Stimulated activated CD8-positive, alpha-beta memory T cell treated with anti-CD3 and anti-CD28 coated beads, Interleukin-7, amount 100 ng/mL, for 4 hours (primary cell): ENCODE data around the gene IFITM2.
"Not testable (repeated sequence)": the region's sequence is repeated elsewhere in the genome, so short reads cannot be mapped to it uniquely, and the experiment has no call there.

Experiments
- DNase-seq, 2 donors: peaks; one replicate each; pipeline ENCODE4 v3.0.0-alpha.2; 2020; ENCODE audit warnings: low read depth in 2 of 2

Gene IFITM2

DNA sequence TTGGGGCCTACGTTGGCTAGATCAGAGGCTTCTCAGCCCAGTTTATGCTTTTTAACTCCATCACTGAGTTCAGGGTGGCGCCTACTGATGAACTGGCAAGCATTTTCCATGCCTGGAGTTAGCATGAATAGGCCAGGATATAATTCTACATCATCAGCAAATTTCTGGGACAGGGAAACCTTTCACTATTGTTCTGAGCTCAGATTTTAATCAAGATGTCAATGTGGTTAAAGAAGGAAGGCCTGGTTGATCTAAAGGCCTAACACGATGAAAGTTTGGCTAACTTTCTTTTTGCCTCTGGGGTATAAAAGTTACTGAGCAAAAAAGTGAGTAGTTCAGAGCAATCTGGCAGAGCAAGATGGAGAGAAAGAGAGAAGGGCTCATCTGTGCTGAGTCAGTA lies 34.7 kb downstream of the IFITM2 start:
- no peak for DNase-seq

DNA sequence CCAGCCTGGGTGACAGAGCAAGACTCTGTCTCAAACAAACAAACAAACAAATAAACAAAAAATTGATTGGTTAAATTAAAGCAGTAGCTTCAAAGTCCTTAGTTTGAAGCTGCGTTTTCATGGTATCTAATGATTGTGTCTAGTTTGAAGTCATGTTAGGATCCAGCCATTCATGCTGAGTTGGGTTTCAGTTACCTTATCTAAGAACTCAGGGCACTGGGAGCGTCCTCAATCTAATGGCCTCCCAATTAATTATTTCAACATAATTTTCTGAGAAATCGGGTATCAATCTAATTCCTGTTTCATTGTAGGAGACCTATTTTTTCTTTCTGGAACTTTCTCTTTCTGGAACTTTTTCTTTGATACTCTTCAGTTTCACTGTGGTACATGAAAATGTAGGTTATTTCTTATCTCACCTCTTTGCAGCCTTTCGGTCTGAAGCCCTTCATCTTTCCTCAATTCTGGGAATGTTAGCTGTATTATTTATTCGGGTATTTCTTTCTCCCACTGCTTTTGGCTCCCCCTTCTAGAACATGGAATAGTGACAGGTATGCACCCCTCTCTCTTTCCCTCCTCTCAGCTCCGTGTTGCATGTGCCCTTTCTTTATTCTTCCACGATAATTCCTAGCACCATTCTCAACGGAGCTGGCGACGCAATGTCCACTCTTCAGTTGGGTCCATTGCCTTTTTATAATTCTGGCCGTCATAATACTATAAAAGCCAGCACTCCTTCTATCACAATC lies 37.4 kb downstream of the IFITM2 start:
- no peak for DNase-seq

DNA sequence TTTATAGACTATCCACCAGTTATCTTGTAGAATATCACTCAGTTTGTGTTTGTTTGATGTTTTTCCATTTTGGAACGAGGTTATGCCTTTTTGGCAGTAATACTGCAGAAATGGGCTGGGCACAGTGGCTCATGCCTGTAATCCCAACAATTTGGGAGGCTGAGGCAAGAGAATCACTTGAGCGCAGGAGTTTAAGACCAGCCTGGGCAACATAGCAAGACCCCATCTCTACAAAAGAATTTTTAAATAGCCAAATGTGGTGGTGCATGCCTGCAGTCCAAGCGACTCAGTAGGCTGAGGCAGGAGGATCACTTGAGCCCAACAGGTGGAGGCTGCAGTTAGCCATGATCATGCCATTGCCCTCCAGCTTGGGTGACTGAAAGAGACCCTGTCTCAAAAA lies 38.9 kb downstream of the IFITM2 start:
- no peak for DNase-seq

DNA sequence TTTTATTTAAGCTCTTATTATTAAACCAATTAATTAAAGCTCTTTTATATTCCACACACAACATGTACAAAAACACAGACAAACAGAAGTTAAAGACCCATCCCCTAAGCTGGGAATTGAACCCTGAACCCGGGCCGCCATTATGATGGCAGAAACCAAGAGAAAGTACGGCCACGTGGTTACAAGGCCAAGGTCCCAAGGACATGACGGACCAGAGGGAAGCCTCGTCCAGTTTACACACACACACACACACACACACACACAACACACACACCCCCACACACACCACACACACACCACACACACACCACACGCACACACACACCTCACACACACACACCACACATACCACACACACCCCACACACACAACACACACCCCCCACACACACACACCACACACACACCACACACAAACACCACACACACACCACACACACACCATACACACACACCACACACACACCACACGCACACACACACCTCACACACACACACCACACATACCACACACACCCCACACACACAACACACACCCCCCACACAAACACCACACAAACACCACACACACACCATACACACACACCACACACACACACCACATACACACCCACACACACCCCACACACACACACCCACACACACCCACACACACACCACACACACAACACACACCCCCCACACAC lies 41.8 kb downstream of the IFITM2 start:
- DNase-seq, result not testable (repeated sequence)

DNA sequence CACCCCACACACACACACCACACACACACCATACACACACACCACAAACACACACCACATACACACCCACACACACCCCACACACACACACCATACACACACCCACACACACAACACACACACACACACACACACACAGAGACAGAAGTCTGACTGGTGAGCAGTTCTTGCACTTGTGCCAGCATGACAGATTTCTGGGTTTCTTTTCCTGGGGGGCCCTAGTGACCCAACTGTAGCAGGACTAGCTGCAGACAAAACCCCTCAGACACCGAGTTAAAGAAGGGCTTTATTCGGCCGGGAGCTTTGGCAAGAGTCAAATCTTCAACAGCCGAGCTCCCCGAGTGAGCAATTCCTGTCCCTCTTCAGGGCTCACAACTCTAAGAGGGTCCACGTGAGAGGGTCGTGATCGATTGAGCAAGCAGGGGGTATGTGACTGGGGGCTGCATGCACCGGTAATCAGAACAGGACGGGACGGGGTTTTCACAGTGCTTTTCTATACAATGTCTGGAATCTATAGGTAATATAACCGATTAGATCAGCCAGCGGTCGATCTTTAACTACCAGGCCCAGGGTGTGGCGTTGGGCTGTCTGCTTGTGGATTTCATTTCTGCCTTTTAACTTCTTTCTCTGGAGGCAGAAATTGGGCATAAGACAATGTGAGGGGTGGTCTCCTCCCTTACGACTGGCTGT lies 42.6 kb downstream of the IFITM2 start:
- DNase-seq, result not testable (repeated sequence)

DNA sequence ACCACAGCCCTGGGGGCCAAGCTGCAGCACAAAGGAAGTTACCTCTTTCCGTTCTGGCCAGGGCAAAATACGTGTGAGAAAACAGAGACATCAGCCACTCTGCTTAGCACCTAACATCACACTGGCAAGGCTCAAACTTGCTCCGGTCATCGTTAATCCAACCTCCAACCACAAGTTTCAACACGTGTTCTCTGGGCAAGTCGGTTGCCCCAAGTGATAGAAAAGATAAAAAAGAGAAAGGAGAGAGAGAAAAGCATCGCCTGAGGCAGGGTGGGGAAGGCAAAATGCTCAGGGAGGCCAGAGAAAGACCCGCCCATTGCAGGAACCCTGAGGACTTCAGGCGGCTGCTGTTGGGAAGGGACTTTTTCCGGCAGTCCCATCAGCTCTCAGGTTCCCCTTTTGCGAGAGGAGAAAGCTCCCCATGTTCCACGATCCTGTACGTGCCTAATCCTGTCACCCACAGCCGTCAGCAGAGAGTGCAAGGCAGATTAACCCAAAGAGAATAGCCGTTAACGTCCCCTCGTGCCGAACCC lies 43.2 kb downstream of the IFITM2 start:
- DNase-seq, result no peak

DNA sequence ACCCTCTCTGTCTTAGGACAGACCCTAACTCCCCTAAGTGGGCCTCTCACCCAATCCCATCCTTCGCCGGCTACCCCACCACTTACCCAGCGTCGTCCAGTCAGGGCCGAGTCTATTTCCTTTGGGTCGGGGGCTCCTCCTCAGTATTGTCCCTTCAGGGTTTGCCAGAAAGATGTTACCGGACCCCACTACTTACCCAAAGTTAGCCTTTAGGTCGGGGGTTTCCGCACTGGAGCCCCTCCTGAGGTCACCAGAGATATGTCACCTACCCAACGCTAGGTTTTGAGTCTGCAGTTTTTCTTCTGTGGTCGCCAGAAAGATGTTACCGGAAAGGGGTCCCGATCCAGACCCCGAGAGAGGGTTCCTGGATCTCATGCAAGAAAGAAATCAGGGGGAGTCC lies 43.8 kb downstream of the IFITM2 start:
- DNase-seq, result no peak

DNA sequence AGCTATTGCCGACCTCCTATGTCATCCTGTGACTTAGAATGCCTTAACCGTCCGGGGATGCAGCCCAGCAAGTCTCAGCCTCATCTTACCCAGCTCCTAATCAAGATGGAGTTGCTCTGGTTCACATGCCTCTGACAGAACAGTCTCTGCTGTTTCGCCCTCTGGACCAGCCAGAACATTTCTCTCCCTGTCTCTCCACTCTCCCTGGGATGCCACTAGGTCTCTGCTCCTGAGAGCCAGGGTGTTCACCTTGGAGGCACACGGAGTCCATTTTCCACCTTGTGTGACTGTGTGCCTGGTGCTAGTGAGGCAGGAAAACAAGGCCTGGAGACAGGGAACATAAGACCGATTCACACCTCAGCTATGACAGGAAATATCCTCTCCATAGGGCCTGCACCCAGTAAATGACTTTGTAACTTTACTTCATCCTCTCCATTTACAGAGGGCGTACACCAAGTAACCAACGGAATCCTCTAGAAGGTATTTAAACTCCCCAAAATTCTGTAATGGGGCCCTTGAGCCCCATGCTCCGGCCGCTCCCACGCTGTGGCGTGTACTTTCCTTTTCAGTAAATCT lies 44.9 kb downstream of the IFITM2 start:
- no peak for DNase-seq

DNA sequence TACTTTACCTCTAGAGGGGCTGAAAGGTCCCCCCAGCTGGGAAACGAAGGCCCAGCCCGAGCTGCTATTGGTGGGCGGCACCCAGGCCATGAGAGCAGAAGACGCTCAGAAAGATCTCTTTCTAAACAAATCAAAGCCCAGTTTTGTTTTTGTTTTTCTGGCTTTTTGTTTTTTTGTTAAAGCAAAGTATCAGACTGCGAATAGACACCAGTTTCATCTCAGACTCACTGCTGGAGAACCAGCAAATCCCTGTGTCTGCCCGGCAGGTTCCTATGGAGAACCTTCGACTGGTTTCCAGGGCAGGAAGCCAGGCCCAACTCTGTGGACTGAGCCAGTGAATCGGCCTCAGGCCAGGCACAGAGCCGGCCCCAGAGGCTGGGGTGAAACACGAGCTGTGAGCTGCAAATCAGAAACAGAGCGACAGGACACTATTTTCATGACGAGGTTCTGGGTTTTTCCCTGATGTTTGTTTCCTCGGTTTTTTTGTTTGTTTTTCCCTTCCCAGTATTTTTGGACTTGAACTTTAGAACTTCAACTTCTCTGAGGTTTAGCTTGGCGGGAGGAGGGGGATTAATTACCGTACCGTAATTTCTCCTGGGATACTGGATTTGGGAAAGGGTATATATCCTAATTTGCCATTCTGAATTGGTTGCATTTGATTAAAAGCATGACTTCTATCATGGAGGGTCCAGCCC lies 45.7 kb downstream of the IFITM2 start:
- no peak for DNase-seq

DNA sequence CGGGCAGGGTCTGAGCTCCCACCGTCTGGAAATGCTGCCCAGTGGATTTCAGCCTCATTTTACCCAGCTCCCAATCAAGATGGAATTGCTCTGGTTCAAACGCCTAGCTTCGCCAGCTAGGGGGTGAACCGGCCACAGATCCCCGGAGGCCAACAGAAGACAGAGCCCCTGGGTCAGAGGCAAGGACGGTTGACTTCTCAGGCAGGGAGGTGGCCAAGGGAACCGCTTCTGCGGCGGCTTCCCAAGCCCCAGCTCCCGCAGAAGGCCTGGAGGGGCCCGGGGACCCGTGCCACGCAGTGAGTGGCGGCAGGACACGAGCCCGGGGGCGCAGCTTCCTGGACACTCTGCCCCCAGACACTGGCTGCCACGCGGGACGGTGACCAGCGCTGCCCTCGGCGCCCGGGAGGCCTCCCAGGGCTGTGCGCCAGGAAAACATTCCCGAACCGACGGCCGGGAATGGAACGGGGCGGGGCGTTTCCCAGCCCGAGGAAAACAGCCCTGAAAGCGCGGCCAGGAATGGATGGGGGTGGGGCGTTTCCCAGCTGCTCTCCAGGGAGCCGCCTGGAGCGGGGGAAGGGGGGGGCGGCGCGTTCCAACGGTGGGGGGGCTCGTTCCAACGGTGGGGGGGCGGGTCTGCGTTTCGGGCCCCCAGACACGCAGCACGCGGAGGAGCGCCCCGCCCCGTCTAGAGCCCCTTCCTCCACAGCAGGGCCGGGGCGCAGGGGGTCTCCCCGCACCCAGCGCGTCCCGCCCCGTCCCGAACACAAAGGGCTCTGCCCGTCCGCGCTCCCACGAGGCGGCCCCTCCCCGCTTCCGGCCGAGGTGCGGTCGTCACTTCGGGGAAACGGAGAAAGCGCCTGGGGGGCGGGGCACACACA lies 48.2 kb downstream of the IFITM2 start:
- peak; percentile 77 to 85 for DNase-seq

DNA sequence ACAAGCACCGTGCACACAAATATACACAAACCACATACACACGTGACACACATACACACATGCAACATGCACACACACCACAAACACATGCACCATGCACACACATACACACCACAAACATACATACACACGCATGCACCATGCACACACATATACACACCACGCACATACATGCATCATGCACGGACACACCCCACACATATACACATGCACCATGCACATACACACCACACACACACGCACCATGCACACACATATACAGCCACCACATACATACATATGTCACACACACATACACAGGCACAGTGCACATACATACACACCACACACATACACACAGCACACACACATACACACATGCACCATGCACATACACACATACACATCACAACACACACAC lies 49.0 kb downstream of the IFITM2 start:
- DNase-seq, result no peak

DNA sequence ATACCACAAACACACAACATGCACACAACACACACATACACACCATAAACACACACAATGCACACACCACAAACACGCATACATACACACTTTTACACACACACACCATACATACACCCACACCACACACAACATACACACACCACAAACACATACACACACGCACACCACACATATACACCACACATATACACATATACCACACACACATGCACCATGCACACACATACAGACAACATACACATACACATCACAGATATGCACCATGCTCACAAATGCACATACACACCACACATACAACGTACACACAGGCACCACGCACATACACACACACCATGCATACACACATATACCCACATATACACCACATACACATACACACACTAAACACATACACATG lies 50.0 kb downstream of the IFITM2 start:
- no peak for DNase-seq

DNA sequence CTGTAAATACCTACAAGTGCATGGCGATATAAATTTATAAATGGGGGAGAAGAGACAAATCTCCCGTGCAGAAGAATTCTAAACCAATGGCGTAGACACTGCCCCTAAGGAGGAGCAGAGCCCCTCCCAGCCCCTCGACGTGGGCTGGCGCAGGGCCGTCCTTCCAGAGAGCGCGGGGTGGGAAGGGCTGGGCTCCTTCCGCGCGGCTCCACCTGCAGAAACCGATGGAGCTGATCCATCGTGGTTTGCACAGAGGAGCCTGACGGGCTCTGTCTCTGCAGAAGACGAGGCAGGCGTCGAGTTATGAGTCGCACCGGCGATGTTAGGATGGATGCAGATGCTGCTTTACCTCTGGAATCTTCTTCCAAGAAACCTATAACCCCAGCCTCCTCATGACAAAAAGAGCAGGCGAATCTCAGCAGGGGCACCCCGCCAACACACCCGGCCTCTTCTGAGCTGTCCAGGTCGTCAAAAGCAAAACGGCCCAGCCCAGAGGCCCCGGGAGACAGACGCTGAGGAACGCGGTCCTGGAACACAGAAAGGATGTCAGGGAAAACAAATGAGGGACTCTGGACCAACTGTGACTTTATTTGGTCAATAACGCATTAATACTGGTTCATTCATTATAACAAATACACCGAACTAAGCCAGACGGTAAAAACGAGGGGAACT lies 50.6 kb downstream of the IFITM2 start:
- DNase-seq, result no peak
